NCI-H748 (cell line): ENCODE data around the gene IFNA7.
"Not testable (repeated sequence)": the region's sequence is repeated elsewhere in the genome, so short reads cannot be mapped to it uniquely, and the experiment has no call there.

Experiments used
- DNase-seq: peaks from one replicate; lab custom pipeline; 2025; ENCODE audit not compliant: unreplicated experiment; lab: John Stamatoyannopoulos, UW

Gene IFNA7

DNA sequence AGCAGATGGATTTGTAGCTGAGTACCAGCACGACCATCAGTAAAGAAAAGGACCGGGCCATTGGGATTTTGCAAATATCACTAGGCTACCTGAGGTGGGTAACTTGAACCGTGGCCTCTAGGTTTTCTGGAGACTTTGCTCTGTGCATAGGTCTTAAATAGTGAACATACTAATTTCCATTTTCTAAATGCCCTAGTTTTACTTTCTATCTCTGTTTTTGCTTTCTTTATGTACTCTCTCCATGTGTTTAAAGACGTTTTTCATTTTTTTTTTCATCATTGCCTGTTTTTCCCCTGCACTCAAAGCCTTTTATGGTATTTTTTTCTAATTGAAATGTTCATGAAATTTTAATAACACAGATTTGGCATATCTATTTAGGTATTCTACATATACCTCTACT lies at the start of gene IFNA7:
Gene IFNA7, minus strand, starts transcription at position 101 of the 400 bp plus-strand sequence. Its CDS starts 40 bp downstream, at position 61.
- not testable (repeated sequence) for DNase-seq

DNA sequence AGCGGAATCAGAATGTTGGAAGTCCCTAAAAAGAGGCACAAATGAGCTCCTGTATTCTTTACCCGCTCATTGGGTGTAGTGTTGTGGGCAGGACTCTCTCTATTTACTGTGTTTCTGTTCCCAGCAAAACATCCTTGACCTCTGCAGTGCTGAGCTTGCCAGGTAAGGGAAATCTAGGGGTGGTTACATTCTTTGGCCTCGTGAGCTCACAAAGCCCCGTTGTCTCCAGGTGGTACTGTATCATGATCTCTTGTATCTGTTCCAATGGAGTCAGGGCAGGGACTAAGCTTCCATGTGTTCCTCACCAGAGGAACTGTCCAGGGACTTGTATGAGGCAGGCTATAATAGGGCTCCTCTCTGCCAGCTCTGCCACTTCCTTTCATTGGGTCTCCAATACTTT lies 49.6 kb upstream of the IFNA7 start:
- DNase-seq: no peak

DNA sequence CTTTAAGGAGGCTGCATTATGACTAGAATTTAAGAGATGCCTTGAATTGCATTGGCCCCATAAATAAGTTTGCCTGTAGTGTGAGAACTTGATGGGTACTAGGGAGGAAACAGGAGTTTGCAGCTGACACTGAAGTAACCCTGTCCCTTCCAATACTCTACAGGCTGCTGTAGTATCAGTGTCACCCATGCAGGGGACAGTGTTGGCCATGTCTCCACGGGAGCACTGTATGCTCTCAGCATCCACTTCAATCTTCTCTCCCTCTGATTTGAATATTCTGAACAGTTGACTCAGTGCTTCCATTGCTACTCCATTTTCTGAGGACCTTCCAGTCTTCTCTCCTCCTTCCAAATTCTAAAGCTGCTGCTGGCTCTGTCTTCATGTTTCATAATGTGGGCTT lies 49.2 kb upstream of the IFNA7 start:
- DNase-seq: no peak

DNA sequence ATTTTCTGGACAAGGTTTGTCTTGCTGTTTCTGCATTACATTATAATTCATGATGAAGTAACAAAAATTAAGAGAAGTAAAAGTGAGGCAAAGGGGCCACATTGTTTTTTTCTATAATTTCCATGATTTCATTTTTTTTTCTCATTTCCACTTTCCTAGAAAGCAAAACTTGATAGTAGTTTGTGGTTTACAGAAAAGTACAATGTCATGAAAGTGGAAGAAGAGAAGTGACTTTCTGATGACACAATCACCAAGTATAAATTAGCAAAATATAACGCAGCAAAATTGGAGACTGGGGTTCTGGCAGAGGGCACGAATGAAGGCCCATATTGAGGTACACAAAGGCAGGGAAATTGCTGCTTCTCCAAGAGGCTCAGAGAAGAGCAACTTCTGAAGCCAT lies 42.8 kb upstream of the IFNA7 start:
- no peak for DNase-seq

DNA sequence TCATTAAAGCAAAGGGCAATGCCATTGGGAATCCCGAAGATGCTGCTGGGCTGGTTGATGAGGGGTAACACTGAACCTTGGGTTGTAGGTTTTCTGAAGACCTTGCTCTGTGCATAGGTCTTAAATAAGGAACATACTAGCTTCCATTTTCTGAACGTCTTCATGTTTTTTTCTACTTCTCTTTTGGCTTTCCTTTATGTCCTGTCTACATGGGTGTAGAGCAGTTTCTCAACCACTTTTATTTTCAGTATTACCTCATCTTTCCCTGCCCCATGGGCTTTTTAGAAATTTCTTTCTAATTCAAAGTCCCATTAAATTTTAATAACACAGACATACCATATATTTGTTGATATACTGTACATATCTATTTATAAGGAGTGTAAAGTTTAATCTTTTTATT lies 37.9 kb upstream of the IFNA7 start, which contains the start of gene IFNA14:
Gene IFNA14, minus strand, starts transcription at position 95 of the 400 bp plus-strand sequence. Its CDS starts 70 bp downstream, at position 25.
- no peak for DNase-seq

DNA sequence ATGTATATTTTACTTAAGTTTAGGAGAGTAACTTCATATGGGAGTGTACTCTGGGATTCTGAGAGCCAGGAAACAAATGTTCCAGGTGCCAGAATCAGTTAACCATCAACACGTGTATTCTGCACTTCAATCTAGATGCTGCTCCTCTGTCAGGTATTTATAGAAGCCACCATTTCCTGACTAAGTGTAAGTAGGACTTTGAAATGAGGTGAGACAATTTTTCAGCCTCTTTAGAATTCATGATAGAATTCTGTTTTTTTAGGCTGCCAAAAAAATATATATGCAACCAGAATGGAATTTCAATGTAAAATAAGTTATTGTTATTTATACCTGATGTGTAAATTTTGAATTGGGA lies 34.3 kb upstream of the IFNA7 start:
- not testable (repeated sequence) for DNase-seq

DNA sequence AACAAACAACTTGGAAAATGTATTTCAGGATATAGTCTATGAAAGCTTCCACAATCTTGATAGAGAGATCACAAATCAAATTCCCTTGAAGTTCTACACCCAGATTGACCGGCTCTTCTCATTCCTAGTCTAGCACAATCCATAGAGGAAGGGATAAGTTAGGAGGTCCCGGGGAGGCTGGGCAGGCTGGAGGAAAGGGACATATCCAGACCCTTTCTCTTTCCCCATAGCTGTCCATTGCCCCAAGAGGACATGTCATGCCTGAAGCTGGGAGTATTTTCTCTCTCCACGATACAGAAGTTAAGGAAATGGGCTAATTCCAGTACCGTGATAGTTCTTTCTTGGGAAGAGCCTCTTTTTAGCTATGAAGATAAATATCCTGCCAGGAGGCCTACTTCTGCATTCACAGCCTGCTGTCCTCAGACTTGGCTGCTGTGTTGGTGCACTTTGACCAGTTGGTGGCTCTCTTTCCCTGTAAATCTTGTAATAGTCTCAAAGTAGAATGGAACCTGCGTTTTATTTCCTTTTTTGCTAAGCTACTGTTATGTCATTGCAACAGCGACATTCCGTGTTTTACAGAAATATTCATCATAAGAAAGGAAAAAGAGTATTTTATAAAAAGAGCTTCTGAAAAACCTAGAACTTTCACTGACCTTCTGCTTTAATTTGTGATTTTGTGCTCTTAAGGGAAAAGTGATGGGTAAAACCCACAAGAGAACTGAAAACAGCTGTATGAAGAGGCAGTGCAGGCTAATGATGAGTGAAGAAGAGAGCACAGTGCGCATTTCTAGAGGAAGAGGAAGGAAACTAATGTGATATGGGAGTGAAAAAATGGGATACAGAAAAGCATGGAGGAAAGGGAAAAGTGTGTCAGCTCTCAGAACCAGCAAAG lies 33.7 kb upstream of the IFNA7 start:
- peak; percentile 40 for DNase-seq

DNA sequence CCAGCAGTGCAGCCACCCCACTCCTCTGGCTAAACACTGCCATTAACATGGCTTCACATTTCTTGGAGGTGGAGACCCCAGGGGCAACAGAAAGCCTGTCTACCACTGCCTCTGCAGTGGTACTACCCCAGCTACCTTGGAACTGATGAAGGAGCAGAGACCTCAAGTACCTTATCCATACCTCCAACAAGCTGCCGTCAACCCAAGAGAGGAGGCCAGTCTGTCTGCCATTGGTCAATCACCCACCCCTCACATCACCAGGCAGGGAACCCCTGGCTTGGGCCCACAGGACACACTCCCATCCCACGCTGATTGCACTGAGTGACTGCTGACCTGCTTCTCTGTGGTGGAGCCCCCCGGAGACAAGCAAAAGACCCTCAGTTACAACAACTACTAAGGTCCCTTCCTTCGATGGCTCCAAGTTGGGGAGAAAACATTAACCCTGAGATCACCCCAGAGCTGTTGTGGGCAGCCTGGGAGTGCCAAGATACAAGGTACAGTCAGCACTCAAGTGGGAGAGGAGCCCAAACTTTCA lies 32.2 kb upstream of the IFNA7 start:
- no peak for DNase-seq

DNA sequence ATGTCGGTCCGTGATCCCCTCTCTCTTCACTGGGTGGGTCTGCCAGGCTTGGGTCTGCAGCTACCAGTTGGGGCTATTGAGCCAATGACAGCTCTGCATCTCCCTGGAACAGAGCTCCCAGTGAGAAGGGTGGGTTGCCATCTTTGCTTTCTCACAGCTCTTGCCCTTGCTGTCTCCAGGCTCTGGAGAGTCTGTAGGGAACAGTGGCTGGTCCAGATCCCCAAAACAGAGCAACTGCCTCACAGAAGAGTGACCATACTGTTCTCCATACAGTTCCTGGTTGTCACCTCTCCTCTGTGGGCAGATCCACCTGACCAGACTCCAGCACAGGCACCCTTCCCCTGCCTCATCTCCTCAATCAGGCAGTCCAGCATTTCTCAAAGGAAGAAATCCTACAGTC lies 31.3 kb upstream of the IFNA7 start:
- DNase-seq: no peak

DNA sequence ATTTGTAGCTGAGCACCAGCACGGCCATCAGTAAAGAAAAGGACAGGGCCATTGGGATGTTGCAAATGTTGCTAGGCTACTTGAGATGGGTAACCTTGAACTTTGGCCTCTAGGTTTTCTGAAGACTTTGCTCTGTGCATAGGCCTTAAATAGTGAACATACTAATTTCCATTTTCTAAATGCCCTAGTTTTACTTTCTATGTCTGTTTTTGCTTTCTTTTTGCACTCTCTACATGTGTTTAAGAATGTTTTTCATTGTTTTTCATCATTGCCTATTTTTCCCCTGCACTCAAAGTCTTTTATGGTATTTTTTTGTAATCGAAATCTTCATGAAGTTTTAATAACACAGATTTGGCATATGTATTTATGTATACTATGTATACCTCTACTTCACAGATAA lies 26.1 kb upstream of the IFNA7 start, which contains the start of gene IFNA17:
Gene IFNA17, minus strand, starts transcription at position 101 of the 400 bp plus-strand sequence. Its CDS starts 49 bp downstream, at position 52.
- no peak for DNase-seq

DNA sequence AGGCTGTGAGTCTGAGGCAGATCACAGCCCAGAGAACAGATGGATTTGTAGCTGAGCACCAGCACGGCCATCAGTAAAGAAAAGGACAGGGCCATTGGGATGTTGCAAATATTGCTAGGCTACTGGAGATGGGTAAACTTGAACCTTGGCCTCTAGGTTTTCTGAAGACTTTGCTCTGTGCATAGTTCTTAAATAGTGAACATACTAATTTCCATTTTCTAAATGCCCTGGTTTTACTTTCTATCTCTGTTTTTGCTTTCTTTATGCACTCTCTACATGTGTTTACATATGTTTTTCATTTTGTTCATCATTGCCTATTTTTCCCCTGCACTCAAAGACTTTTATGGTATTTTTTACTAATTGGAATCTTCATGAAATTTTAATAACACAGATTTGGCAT lies 15.2 kb upstream of the IFNA7 start, which contains the start of gene IFNA16:
Gene IFNA16, minus strand, starts transcription at position 101 of the 400 bp plus-strand sequence. Its CDS starts 6 bp downstream, at position 95.
- DNase-seq: not testable (repeated sequence)

DNA sequence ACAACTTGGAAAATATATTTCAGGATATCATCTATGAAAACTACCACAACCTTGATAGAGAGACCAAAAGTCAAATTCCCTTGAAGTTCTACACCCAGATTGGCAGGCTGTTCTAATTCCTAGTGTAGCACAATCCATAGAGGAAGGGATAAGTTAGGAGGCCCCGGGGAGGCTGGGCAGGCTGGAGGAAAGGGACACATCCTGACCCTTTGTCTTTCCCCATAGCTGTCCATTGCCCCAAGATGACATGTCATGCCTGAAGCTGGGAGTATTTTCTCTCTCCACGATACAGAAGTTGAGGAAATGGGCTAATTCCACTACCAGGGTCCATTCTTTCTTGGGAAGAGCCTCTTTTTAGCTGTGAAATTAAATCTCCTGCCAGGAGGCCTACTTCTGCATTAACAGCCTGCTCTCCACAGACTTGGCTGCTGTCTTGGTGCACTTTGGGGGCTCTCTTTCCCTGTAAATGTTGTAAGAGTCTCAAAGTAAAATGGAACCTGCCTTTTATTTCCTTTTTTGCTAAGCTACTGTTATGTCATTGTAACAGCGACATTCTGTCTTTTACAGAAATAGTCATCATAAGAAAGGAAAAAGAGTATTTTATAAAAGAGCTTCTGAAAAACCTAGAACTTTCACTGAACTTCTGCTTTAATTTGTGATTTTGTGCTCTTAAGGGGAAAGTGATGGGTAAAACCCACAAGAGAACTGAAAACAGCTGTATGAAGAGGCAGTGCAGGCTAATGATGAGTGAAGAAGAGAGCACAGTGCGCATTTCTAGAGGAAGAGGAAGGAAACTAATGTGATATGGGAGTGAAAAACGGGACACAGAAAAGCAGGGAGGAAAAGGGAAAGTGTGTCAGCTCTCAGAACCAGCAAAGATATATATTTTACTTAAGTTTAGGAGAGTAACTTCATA lies 11.7 kb upstream of the IFNA7 start:
- DNase-seq: not testable (repeated sequence)

DNA sequence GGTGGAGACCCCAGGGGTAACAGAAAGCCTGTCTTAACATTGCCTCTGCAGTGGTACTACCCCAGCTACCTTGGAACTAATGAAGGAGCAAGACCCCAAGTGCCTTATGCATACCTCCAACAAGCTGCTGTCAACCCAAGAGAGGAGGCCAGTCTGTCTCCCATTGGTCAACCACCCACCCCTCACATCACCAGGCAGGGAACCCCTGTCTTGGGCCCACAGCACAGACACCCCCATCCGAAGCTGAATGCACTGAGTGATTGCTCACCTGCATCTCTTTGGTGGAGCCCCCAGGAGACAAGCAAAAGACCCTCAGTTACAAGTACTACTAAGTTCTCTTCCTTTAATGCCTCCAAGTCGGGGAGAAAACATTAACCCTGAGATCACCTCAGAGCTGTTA lies 10.2 kb upstream of the IFNA7 start:
- not testable (repeated sequence) for DNase-seq

DNA sequence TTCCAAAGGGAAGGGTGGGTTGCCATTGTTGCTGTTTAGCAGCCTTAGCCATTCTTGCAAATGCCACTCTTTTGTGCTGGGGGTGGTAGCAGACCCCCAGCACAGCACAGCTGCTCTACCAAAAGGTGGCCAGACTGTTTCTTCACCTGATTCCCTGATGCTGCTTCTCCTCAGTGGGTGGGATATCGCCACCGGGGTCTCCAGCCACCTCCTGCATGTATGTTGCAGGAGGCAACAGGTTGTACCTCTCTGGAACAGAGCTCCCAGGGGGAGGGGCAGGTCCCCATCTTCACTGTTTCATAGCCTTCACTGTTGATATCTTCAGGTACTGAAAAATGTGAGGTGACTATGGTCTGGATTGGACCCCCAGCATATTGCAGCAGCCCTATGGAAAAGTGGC lies 8.8 kb upstream of the IFNA7 start:
- not testable (repeated sequence) for DNase-seq

DNA sequence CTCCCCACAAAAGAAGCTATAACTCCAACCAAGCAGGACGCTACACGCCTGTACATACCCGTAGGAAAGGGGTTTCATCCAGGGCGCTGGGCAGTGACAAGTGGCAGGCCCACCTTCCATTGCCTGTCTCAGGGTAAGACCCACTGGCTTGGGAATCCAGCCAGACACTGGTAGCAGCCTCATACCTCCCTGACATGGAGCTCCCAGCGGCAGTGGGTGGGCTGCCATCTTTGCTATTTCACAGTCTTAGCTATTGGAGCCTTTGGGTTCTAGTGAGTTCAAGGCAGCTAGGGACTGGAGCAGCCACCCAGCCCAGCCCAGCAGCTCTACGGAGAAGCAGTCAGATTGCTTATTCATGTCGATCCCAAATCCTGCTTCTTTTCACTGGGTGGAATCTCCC lies 8.3 kb upstream of the IFNA7 start:
- DNase-seq: no peak

DNA sequence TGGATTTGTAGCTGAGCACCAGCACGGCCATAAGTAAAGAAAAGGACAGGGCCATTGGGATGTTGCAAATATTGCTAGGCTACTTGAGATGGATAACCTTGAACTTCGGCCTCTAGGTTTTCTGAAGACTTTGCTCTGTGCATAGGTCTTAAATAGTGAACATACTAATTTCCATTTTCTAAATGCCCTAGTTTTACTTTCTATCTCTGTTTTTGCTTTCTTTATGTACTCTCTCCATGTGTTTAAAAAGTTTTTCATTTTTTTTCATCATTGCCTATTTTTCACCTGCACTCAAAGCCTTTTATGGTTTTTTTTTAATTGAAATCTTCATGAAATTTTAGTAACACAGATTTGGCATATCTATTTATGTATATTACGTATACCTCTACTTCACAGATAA lies 5.0 kb upstream of the IFNA7 start, which contains the start of gene IFNA10:
Gene IFNA10, minus strand, starts transcription at position 101 of the 400 bp plus-strand sequence. Its CDS starts 46 bp downstream, at position 55.
- DNase-seq: not testable (repeated sequence)

DNA sequence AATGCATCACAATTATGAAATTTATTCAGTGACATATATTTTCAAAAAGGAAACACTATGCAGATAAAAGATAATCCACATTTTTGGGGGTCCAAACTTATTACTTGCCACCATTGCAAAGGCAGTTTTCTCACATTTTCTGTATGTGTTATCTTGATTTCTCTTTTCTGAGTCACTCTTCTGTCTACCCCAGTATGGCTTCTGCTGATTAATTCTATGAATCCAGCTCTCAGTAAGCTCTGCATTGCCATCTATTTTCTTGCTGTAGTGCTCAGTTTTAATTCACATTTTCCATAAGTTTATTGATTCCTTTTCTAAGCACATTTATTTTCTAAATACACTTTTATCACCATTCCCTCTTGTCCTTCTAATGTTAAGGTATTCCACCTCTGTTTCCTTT lies 3.2 kb upstream of the IFNA7 start:
- no peak for DNase-seq

DNA sequence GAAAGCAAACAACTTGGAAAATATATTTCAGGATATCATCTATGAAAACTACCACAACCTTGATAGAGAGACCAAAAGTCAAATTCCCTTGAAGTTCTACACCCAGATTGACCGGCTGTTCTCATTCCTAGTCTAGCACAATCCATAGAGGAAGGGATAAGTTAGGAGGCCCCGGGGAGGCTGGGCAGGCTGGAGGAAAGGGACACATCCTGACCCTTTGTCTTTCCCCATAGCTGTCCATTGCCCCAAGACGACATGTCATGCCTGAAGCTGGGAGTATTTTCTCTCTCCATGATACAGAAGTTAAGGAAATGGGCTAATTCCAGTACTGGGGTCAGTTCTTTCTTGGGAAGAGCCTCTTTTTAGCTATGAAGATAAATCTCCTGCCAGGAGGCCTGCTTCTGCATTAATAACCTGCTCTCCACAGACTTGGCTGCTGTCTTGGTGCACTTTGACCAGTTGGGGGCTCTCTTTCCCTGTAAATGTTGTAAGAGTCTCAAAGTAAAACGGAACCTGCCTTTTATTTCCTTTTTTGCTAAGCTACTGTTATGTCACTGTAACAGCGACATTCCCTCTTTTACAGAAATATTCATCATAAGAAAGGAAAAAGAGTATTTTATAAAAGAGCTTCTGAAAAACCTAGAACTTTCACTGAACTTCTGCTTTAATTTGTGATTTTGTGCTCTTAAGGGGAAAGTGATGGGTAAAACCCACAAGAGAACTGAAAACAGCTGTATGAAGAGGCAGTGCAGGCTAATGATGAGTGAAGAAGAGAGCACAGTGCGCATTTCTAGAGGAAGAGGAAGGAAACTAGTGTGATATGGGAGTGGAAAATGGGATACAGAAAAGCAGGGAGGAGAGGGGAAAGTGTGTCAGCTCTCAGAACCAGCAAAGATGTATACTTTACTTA lies 6.9 kb downstream of the IFNA7 start:
- DNase-seq: peak; percentile 23

DNA sequence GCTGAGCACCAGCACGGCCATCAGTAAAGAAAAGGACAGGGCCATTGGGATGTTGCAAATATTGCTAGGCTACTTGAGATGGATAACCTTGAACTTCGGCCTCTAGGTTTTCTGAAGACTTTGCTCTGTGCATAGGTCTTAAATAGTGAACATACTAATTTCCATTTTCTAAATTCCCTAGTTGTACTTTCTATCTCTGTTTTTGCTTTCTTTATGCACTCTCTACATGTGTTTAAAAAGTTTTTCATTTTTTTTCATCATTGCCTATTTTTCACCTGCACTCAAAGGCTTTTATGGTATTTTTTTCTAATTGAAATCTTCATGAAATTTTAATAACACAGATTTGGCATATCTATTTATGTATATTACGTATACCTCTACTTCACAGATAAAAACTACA lies 14.5 kb downstream of the IFNA7 start, which contains the start of gene IFNA4:
Gene IFNA4, minus strand, starts transcription at position 101 of the 400 bp plus-strand sequence. Its CDS starts 56 bp downstream, at position 45.
- DNase-seq: not testable (repeated sequence)
